Astrocyte of the spinal cord (primary cell): ENCODE measurements around the gene RFX7.

Source experiments
- DNase-seq: peaks from one replicate; pipeline ENCODE4 v3.0.0; 2011; ENCODE audit warnings: low read depth, low spot score
- H3K4me3 ChIP-seq: 2 replicates; pipeline ENCODE4 v1.5.1; 2011; ENCODE audit warnings: low read depth, mild to moderate bottlenecking, low read length, moderate library complexity
- in situ Hi-C: cut with HindIII; loops from 2 replicates; pipeline ENCODE4 v1.10.0; 2017; ENCODE audit warnings: low sequenced_read_pairs
- TF ChIP-seq, protein P1 (sequence below): IDR thresholded peaks from 2 replicates; pipeline ENCODE4 v1.5.1; 2012; ENCODE audit warnings: low read depth, mild to moderate bottlenecking, low read length, inconsistent platforms

The RFX7 gene

DNA sequence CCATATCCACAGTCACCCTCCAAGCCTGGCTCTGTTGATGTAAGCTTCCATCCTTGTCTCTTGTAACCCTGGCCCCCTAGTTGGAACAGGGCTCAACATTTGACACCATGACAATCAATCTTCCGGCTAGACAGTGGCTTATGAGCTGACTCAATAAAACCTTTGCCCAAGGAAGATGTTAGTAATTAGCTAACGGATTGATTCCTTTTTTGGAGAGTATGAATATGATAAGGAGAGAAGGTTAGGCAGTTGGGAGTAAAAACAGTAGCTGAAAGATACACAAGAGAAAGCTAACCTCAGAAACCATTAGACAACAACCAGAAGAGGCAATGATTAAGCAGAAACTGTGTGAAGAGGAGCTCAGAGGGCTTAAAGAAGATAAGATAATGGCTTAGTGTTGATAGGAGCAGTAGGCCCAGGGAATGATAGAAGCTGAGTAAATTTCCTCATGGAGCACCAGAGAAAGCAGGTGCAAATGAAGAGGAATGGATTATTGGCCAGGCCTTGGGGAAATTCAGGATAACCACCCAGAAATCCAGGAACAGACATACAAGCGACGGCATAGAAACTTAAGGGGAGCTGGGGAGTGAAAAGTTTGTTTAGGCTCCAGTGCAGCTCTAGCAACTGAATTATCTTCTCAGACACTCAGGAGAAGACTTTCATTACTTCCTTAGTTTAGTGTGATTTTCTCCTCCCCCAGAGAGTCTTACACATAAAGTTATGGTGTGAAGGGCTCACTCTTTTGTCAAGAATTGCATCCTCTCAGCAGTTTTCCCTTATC is 7.8 kb upstream of the RFX7 start:
- no peak overlapping the region for H3K4me3 ChIP-seq
- TF ChIP-seq, protein P1, sequence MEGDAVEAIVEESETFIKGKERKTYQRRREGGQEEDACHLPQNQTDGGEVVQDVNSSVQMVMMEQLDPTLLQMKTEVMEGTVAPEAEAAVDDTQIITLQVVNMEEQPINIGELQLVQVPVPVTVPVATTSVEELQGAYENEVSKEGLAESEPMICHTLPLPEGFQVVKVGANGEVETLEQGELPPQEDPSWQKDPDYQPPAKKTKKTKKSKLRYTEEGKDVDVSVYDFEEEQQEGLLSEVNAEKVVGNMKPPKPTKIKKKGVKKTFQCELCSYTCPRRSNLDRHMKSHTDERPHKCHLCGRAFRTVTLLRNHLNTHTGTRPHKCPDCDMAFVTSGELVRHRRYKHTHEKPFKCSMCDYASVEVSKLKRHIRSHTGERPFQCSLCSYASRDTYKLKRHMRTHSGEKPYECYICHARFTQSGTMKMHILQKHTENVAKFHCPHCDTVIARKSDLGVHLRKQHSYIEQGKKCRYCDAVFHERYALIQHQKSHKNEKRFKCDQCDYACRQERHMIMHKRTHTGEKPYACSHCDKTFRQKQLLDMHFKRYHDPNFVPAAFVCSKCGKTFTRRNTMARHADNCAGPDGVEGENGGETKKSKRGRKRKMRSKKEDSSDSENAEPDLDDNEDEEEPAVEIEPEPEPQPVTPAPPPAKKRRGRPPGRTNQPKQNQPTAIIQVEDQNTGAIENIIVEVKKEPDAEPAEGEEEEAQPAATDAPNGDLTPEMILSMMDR: no peak
- in situ Hi-C loops: no loop called here
- no peak for DNase-seq

DNA sequence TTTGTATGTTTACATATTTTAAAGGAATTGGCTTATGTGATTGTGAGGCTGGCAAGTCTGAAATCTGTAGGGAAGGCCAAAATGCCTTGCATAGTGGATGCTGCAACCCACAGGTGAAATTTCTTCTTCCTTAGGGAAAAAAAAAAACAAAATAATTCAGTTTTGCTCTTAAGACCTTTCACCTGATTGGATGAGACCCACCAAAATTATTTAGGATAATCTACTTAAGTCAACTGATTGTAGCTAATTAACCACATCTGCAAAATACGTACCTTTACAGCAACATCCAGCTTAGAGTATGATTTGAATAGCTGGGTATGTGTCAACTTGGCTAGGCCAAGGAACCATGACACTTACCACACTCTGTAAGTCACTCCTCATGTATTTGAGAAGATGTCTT is 6.9 kb upstream of the RFX7 start:
- no peak overlapping the region for H3K4me3 ChIP-seq
- no peak for DNase-seq
- TF ChIP-seq, protein P1: no peak
- in situ Hi-C loops: no loop called here

- DNase-seq: peak; percentile 63
- TF ChIP-seq, protein P1: peak; percentile 47
- in situ Hi-C loops: no loop called here
- no peak overlapping the region for H3K4me3 ChIP-seq
Observed at GRCh38 chr15:56249092-56249491, 5.4 kb upstream of the RFX7 start.

DNA sequence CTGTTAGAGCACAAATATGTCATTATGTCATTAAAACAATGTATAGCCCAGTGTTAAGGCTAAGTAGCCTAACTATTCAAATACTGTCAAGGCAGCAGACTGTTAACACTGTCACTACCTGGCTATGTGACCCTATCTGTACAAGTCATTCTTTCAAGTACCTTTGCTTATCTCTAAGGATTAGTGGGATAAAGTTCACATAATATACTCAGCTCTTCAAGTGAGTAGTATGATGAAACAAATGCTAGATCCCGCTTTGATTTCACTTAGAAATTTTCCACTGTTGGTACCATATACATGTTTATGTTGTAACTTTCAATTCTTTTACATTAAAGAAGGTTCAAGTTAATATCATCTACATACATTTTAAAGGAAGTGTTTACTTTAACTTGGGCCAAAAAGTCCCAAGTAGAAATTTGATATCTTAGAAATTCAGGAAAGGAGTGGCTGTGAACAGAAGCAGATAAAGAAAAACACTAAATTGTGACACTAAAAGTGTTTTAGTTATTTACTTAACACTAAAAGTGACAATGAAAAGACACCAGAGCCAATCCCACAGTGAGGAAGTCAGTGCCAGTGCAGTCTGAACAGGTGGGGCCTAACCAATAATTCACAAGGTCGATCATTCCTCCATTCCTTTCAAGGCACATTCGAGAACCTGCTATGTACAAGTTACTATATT is 4.8 kb upstream of the RFX7 start:
- H3K4me3 ChIP-seq: no peak overlapping the region
- TF ChIP-seq, protein P1: no peak
- DNase-seq: no peak
- in situ Hi-C loops: no loop called here

DNA sequence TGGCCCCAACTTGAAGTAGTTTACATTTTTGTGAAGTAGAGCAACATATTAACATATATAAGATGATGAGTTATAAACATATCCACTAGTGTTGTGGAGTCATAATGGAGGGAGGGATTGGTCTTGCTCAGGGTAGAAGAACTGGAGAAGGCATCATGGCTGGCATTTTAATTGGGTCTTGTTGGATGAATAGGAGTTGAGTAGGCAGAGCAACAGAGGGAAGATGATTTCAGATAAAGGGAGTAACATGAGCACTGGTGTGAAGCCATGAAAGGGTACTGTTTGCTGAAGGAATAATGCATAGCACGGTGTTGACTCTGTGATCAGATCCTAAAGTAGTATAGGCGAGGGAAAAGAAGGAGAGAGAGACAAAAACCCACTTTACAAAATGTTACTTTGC is 3.6 kb upstream of the RFX7 start:
- H3K4me3 ChIP-seq: no peak overlapping the region
- DNase-seq: no peak
- TF ChIP-seq, protein P1: no peak
- in situ Hi-C loops: no loop called here

- TF ChIP-seq, protein P1: peak; percentile 100
- in situ Hi-C loops: no loop called here
- peak; percentile 91 for DNase-seq
- no peak overlapping the region for H3K4me3 ChIP-seq
Observed at GRCh38 chr15:56245871-56246814, 2.5 kb upstream of the RFX7 start.
